G401 (cell line): ENCODE results near the gene HECTD3. TPM values are rescaled to one million over a fixed set of nuclear protein-coding genes. Genes with fewer than 3 reads are reported as not detected.
"Not testable (repeated sequence)": the region's sequence is repeated elsewhere in the genome, so short reads cannot be mapped to it uniquely, and the experiment has no call there.

Source experiments
- DNase-seq: peaks from one replicate; pipeline ENCODE4 v3.0.0-alpha.2; 2015; ENCODE audit warnings: low spot score
- in situ Hi-C: cut with HindIII; loops from 2 replicates; pipeline ENCODE4 v1.10.0; 2016; ENCODE audit warnings: low sequenced_read_pairs, mixed read lengths
- total RNA-seq: library from RNA; depleted of rRNA; stranded (reverse); fragments of >200 nt; shearing (Covaris generic); gene quantifications from 2 replicates; pipeline ENCODE4 v1.2.3, GENCODE V29; 2014; rRNA removed

The HECTD3 gene
- total RNA-seq, 1 experiment from 2014 or later, result 18.5 TPM

DNA sequence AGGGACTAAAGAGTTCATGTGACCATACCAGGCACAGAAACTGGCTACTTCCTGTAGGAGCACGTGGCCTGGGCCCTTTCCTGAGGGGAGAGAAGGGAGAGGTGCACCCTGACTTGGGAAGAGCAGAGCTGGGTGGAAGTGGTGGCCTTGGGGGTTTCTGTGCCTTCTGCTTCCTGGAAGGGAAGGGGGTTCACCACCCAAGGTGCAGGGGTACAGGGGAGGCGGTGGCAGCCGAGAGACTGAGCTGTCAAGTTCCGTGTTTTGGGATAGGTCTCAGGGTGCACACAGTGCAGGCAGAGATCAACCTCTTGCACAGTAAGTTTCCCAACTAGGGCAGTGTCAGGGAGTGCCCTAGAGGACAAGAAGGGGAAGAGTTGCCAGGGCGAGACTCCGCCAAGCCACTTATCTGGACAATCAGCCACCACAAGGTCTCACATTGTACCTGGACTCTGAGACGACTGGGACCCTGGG lies 10.1 kb downstream of the HECTD3 start:
- in situ Hi-C loops, result no loop called here
- DNase-seq, result no peak

GRCh38 chr1:44999232-44999631 lies 11.9 kb downstream of the HECTD3 start:
- no peak for DNase-seq
- in situ Hi-C loops, result no loop called here

- DNase-seq, result no peak
- in situ Hi-C loops, result no loop called here
These were observed 15.5 kb downstream of the HECTD3 start for GRCh38 chr1:44995467-44996238.

DNA sequence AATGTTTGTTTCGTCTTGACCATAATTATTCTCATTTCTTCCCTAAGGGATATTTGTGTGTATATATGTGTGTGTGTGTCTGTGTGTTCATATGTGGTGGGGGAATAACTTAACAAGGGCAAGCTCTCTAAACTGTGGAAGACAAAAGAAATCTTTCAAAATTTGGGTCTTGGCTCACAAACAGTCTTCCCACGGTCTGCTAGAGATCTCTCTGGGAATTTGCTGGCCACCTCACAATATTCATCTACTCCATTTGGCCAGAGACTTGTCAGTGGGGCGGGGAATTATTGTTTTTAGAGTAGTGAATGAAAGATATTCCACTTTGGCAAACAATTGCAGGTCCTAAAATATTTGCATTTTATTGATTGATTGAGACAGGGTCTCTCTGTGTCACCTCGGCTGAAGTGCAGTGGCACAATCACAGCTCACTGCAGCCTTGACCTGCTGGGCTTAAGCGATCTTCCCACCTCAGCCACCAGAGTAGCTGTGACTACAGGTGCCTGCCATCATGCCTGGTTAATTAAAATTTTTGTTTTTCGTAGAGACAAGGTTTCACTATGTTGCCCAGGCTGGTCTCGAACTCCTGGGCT lies 16.7 kb downstream of the HECTD3 start:
- in situ Hi-C loops, result no loop called here
- no peak for DNase-seq

DNA sequence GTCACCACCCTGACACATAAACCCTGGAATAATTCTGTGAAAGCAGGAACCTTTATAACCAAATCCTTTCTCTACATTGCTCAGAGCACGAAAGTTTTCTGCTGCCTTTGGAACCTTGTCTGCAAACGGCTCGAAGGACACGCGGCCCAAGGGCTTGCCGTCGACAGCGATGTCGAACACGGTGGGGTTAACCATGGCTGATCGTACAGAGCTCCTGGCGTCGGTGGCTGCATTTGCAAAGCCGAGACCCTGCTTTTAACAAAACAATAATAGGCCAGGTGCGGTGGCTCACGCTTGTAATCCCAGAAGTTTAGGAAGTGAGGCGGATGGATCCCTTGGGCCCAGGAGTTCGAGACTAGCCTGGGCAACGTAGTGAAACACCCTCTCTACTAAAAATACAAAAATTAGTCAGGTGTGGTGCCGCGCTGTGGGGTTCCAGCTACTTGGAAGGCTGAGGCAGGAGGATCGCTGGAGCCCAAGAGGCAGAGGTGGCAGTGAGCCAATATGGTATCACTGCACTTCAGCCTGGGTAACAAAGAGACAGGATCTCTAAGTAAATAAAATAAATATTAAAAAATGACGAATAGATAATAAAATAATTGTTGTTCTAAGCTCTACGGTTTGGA lies 22.5 kb downstream of the HECTD3 start:
- in situ Hi-C loops, result no loop called here
- DNase-seq, result no peak

GRCh38 chr1:44985747-44986359 lies 25.3 kb downstream of the HECTD3 start:
- no peak for DNase-seq
- in situ Hi-C loops, result no loop called here

DNA sequence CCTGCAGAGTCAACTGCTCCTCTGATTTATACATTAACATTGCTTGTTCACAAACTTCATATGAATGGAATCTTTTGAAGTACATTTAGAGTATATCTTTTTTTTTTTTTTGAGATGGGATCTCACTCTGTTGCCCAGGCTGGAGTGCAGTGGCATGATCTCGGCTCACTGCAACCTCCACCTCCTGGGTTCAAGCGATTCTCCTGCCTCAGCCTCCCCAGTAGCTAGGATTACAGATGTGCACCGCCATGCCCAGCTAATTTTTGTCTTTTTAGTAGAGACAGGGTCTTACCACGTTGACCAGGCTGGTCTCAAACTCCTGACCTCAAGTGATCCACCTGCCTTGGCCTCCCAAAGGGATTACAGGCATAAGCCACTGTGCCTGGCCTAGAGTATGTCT lies 33.8 kb downstream of the HECTD3 start:
- in situ Hi-C loops, DNase-seq: not testable (repeated sequence)

GRCh38 chr1:44976252-44976651 lies 34.9 kb downstream of the HECTD3 start:
- in situ Hi-C loops, result no loop called here
- no peak for DNase-seq

DNA sequence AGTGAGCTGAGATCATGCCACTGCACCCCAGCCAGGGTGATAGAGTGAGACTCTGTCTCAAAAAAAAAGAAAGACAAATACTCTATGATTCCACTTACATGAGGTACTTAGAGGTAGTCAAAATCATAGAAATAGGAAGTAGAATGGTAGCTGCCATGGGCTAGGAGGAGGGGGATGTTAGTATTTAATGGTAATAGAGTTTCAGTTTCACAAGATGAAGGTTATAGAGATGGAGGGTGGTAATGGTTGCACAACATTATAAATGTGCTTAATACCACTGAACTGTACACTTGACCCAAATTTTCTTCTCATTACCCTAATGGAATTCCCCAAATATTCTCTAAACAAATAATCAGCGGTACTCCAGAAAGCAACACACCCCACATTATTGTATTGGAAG lies 37.5 kb downstream of the HECTD3 start:
- no peak for DNase-seq
- in situ Hi-C loops, result no loop called here

DNA sequence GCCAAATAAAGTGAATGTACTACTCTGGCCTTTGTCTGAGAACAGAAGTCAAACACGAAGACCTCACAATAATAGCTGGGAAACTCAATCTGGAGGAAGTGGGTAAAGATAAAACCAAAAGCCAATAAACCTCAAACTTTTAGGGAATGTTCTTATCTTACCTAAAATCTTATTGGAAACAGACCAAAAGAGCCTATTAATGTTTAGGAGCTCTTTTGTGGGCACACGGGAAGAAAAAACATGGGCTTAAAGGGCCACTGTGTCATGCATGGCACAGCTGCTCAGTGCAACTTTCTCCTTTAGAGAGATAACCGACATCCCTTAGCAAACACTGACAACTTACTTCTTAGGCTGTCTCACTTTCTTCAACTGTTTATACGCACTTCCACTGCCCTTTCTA lies 40.8 kb downstream of the HECTD3 start:
- in situ Hi-C loops, result no loop called here
- no peak for DNase-seq

DNA sequence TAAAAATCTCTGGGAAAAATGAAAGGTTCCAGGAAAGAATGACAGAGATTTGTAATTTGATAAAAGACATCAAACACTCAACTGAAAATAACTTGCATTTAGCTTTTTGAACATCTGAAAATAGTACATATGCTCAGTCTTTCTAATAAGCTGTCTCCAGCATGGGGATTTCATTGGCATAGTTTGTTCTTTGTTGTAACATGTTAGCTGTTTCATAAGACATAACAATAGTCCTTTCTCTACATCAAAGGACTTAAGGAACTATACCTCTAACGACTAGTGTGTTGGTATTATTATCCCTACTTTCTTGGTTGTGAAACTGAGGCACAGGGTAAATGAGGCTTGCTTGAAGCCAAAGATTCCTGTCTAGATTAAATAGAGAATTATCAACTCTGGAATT lies 46.7 kb downstream of the HECTD3 start:
- in situ Hi-C loops, result no loop called here
- DNase-seq, result no peak

DNA sequence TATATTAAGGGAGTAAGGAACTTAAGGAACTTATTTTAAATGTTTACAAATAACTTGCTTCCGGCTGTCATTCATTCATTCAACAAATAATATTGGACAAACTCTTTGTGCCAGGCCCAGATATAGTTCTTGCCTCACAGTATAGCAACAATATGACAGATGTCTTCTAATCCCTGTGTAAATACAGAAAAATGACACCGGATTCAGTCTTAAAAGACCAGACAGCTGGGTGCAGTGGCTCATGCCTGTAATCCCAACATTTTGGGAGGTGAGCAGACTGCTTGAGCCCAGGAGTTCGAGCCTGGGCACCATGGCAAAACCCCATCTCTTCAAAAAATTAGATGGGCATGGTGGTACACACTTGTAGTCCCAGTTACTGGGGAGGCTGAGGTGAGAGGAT lies 48.4 kb downstream of the HECTD3 start:
- DNase-seq, result no peak
- in situ Hi-C loops, result no loop called here

DNA sequence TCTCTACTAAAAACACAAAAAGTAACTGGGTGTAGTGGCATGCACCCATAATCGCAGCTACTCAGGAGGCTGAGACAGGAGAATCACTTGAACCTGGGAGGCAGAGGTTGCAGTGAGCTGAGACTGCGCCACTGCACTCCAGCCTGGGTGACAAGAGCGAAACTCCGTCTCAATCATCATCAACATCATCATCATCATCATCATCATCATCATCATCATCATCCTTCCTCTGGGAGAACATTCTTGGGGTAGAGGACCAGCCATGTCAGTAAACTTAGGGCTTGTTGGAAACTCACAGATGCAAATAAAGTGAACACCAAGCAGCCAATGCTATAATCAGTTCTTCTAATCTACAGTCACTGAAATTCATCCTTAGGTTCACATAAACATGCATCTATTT lies 49.1 kb downstream of the HECTD3 start:
- DNase-seq, in situ Hi-C loops: not testable (repeated sequence)

- DNase-seq, in situ Hi-C loops: not testable (repeated sequence)
These were observed 53.6 kb downstream of the HECTD3 start for GRCh38 chr1:44957566-44957965.

- in situ Hi-C loops, DNase-seq: not testable (repeated sequence)
These were observed 55.0 kb downstream of the HECTD3 start for GRCh38 chr1:44956077-44956476.

Other genes with a start within 250 kb of the HECTD3 start
- 3,222 and 3,561 TPM in 2 replicates for gene RPS8, start 235.8 kb downstream of the HECTD3 start, total RNA-seq
- 2.2 and 2.3 TPM in 2 replicates for gene BEST4, start 223.2 kb downstream of the HECTD3 start, total RNA-seq
- 8.0 and 8.5 TPM in 2 replicates for gene PLK3, start 210.9 kb downstream of the HECTD3 start, total RNA-seq
- gene DYNLT4, start 204.0 kb downstream of the HECTD3 start, total RNA-seq, result 2.9 and 14.6 TPM in 2 replicates
- 1.1 and 1.3 TPM in 2 replicates for gene BTBD19, start 202.8 kb downstream of the HECTD3 start, total RNA-seq
- 0.18 and 0.27 TPM in 2 replicates for gene PTCH2, start 168.1 kb downstream of the HECTD3 start, total RNA-seq
- gene EIF2B3, start 24.7 kb downstream of the HECTD3 start, total RNA-seq, result 32.3 and 35.5 TPM in 2 replicates
- 177 and 190 TPM in 2 replicates for gene UROD, start 930 bp upstream of the HECTD3 start, total RNA-seq
- gene ZSWIM5, start 195.3 kb upstream of the HECTD3 start, total RNA-seq, result 3.3 and 4.6 TPM in 2 replicates